ENCODE measurements around the gene RPIA.
"Not testable (repeated sequence)": the region's sequence is repeated elsewhere in the genome, so short reads cannot be mapped to it uniquely, and the experiment has no call there.

Gene RPIA

GRCh38 chr2:88691339-88692183 lies at the start of gene RPIA:
RPIA (plus strand) TSS chr2:88691673; CDS start chr2:88691699, 26 bp downstream.
- Mint-ChIP-seq H3K36me3 (ENCODE audit: low read depth) (peaks cover 21% of the 10 kb centered on the region), H3K27me3 (no peaks in the 10 kb centered on the region), H3K27ac (peak within 1 kb of the TSS; percentile 91), H3K4me1 (ENCODE audit: low read depth) (peaks cover 58% of the 10 kb centered on the region), H3K9me3 (no peaks in the 10 kb centered on the region), H3K4me3 (peak within 1 kb of the TSS; percentile 91)

- H3K27ac Mint-ChIP-seq = no peak overlapping the region
- no peak overlapping the region for H3K4me3 Mint-ChIP-seq
- peaks cover 4% of the 10 kb centered on the region for H3K9me3 Mint-ChIP-seq
- H3K27me3 Mint-ChIP-seq = no peaks in the 10 kb centered on the region
- H3K36me3 Mint-ChIP-seq (ENCODE audit: low read depth) = peaks cover 4% of the 10 kb centered on the region
- H3K4me1 Mint-ChIP-seq (ENCODE audit: low read depth) = peaks cover 44% of the 10 kb centered on the region
Observed at GRCh38 chr2:88642278-88642677, 49.2 kb upstream of the RPIA start.

GRCh38 chr2:88645291-88645882 lies 46.1 kb upstream of the RPIA start:
- not testable (repeated sequence) for H3K36me3 Mint-ChIP-seq (ENCODE audit: low read depth); H3K4me3 Mint-ChIP-seq; H3K27ac Mint-ChIP-seq; H3K9me3 Mint-ChIP-seq; H3K27me3 Mint-ChIP-seq
- peaks cover 15% of the 10 kb centered on the region for H3K4me1 Mint-ChIP-seq (ENCODE audit: low read depth)

- Mint-ChIP-seq H3K27ac (no peak overlapping the region), H3K36me3 (ENCODE audit: low read depth) (no peaks in the 10 kb centered on the region), H3K4me1 (ENCODE audit: low read depth) (no peaks in the 10 kb centered on the region), H3K4me3 (no peak overlapping the region), H3K9me3 (no peaks in the 10 kb centered on the region), H3K27me3 (no peaks in the 10 kb centered on the region)
Observed at GRCh38 chr2:88651646-88652045, 39.8 kb upstream of the RPIA start.

GRCh38 chr2:88654714-88655113 lies 36.8 kb upstream of the RPIA start:
- Mint-ChIP-seq H3K27me3 (no peaks in the 10 kb centered on the region), H3K4me3 (no peak overlapping the region)

GRCh38 chr2:88656690-88657089 lies 34.8 kb upstream of the RPIA start:
- Mint-ChIP-seq H3K27me3 (no peaks in the 10 kb centered on the region), H3K9me3 (no peaks in the 10 kb centered on the region), H3K4me3 (no peak overlapping the region), H3K36me3 (ENCODE audit: low read depth) (no peaks in the 10 kb centered on the region), H3K4me1 (ENCODE audit: low read depth) (no peaks in the 10 kb centered on the region), H3K27ac (no peak overlapping the region)

More at GRCh38 chr2:88654714-88655113, 36.8 kb upstream of the RPIA start:
- Mint-ChIP-seq H3K27ac (no peak overlapping the region), H3K4me1 (ENCODE audit: low read depth) (no peaks in the 10 kb centered on the region), H3K36me3 (ENCODE audit: low read depth) (no peaks in the 10 kb centered on the region), H3K9me3 (no peaks in the 10 kb centered on the region)

GRCh38 chr2:88657131-88657530 lies 34.3 kb upstream of the RPIA start:
- no peaks in the 10 kb centered on the region for H3K9me3 Mint-ChIP-seq
- H3K36me3 Mint-ChIP-seq (ENCODE audit: low read depth) = no peaks in the 10 kb centered on the region
- H3K27me3 Mint-ChIP-seq = no peaks in the 10 kb centered on the region
- H3K4me3 Mint-ChIP-seq = no peak overlapping the region
- no peaks in the 10 kb centered on the region for H3K4me1 Mint-ChIP-seq (ENCODE audit: low read depth)
- no peak overlapping the region for H3K27ac Mint-ChIP-seq

- H3K27ac Mint-ChIP-seq = no peak overlapping the region
Observed at GRCh38 chr2:88658326-88658725, 33.1 kb upstream of the RPIA start.

GRCh38 chr2:88658881-88659537 lies 32.5 kb upstream of the RPIA start:
- H3K9me3 Mint-ChIP-seq = no peaks in the 10 kb centered on the region
- no peaks in the 10 kb centered on the region for H3K27me3 Mint-ChIP-seq
- H3K27ac Mint-ChIP-seq = no peak overlapping the region
- H3K4me3 Mint-ChIP-seq = no peak overlapping the region
- H3K36me3 Mint-ChIP-seq (ENCODE audit: low read depth) = no peaks in the 10 kb centered on the region
- no peaks in the 10 kb centered on the region for H3K4me1 Mint-ChIP-seq (ENCODE audit: low read depth)

More at GRCh38 chr2:88658326-88658725, 33.1 kb upstream of the RPIA start:
- no peaks in the 10 kb centered on the region for H3K36me3 Mint-ChIP-seq (ENCODE audit: low read depth)
- H3K9me3 Mint-ChIP-seq = no peaks in the 10 kb centered on the region
- no peaks in the 10 kb centered on the region for H3K4me1 Mint-ChIP-seq (ENCODE audit: low read depth)
- H3K27me3 Mint-ChIP-seq = no peaks in the 10 kb centered on the region
- no peak overlapping the region for H3K4me3 Mint-ChIP-seq

- H3K27me3 Mint-ChIP-seq = no peaks in the 10 kb centered on the region
- H3K4me1 Mint-ChIP-seq (ENCODE audit: low read depth) = no peaks in the 10 kb centered on the region
- H3K9me3 Mint-ChIP-seq = no peaks in the 10 kb centered on the region
- H3K4me3 Mint-ChIP-seq = no peak overlapping the region
- H3K36me3 Mint-ChIP-seq (ENCODE audit: low read depth) = no peaks in the 10 kb centered on the region
- no peak overlapping the region for H3K27ac Mint-ChIP-seq
Observed at GRCh38 chr2:88659538-88659915, 31.9 kb upstream of the RPIA start.

GRCh38 chr2:88660622-88661021 lies 30.9 kb upstream of the RPIA start:
- Mint-ChIP-seq H3K4me3 (no peak overlapping the region), H3K27me3 (no peaks in the 10 kb centered on the region), H3K9me3 (no peaks in the 10 kb centered on the region), H3K27ac (no peak overlapping the region), H3K36me3 (ENCODE audit: low read depth) (no peaks in the 10 kb centered on the region), H3K4me1 (ENCODE audit: low read depth) (no peaks in the 10 kb centered on the region)

- H3K4me1 Mint-ChIP-seq (ENCODE audit: low read depth) = no peaks in the 10 kb centered on the region
- H3K9me3 Mint-ChIP-seq = no peaks in the 10 kb centered on the region
- H3K27ac Mint-ChIP-seq = no peak overlapping the region
- H3K27me3 Mint-ChIP-seq = no peaks in the 10 kb centered on the region
- no peak overlapping the region for H3K4me3 Mint-ChIP-seq
- H3K36me3 Mint-ChIP-seq (ENCODE audit: low read depth) = no peaks in the 10 kb centered on the region
Observed at GRCh38 chr2:88666576-88666975, 24.9 kb upstream of the RPIA start.

GRCh38 chr2:88667219-88667618 lies 24.3 kb upstream of the RPIA start:
- no peaks in the 10 kb centered on the region for H3K27me3 Mint-ChIP-seq
- H3K4me3 Mint-ChIP-seq = no peak overlapping the region
- H3K4me1 Mint-ChIP-seq (ENCODE audit: low read depth) = no peaks in the 10 kb centered on the region
- H3K9me3 Mint-ChIP-seq = no peaks in the 10 kb centered on the region
- no peaks in the 10 kb centered on the region for H3K36me3 Mint-ChIP-seq (ENCODE audit: low read depth)
- no peak overlapping the region for H3K27ac Mint-ChIP-seq

- Mint-ChIP-seq H3K9me3 (no peaks in the 10 kb centered on the region), H3K36me3 (ENCODE audit: low read depth) (no peaks in the 10 kb centered on the region), H3K27ac (no peak overlapping the region), H3K4me3 (no peak overlapping the region), H3K27me3 (no peaks in the 10 kb centered on the region), H3K4me1 (ENCODE audit: low read depth) (no peaks in the 10 kb centered on the region)
Observed at GRCh38 chr2:88668862-88669261, 22.6 kb upstream of the RPIA start.

- Mint-ChIP-seq H3K4me3 (no peak overlapping the region), H3K36me3 (ENCODE audit: low read depth) (no peaks in the 10 kb centered on the region), H3K9me3 (no peaks in the 10 kb centered on the region)
Observed at GRCh38 chr2:88669482-88670214, 21.8 kb upstream of the RPIA start.

More at GRCh38 chr2:88669482-88670214, 21.8 kb upstream of the RPIA start:
- Mint-ChIP-seq H3K27ac (no peak overlapping the region), H3K27me3 (no peaks in the 10 kb centered on the region), H3K4me1 (ENCODE audit: low read depth) (no peaks in the 10 kb centered on the region)
